Epithelial cell of proximal tubule (primary cell): ENCODE results near the gene IST1. TPM values are rescaled to one million over a fixed set of nuclear protein-coding genes. Genes with fewer than 3 reads are reported as not detected.

Source experiments
- DNase-seq: peaks from one replicate; pipeline ENCODE4 v3.0.0-alpha.2; 2011; ENCODE audit warnings: low read depth
- H3K4me3 ChIP-seq: 2 replicates; pipeline ENCODE4 v1.5.1; 2011; ENCODE audit warnings: low read depth, mild to moderate bottlenecking, low read length
- total RNA-seq: library from RNA; depleted of rRNA; stranded (reverse); fragments of >200 nt; gene quantifications from 2 replicates; pipeline ENCODE4 v1.2.3, GENCODE V29; 2015
- TF ChIP-seq, protein P1 (sequence below): conservative IDR thresholded peaks from 2 replicates; pipeline ENCODE4 v1.5.1; 2012; ENCODE audit warnings: low read depth, mild to moderate bottlenecking, low read length

Gene IST1
- total RNA-seq, 1 donor from 2014 or later, result 211 TPM

DNA sequence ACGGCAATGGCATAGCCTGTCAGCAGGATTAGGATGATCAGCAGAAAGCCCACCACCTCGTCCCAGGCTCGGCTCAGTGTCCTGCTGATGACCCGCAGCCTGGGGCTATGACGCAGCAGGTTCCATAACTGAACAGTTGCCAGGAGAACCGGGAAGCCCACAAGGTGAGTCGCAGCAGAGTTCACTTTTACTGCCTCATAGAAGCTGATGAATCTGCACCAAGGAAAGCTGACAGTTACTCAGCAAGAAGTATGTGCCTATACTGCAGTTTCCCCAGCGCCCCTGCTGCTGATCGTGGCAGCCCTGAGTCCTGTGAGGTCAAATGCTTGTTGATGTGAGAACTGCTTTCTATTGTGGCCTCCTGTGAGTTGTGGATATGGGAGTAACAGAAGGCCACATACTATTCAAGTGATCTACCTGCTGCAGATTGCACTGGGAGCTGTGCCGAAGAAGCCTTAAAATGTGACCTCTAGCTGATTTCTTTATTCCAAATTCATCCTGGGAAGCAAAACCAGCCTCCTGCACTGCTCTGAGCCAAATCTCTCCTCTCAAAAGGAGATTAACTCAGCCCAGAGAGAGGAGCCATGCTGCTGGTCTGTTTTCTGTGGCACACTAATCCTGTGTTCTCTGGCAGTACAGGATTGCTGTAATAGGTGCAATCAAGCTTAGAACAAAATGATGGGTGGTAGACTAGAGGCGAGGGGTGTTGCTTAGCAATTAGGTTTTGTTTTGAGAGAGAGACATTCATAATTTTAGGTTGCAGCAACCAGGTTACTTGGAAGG, 38.8 kb downstream of the IST1 start:
- peak; percentile 16 for DNase-seq

DNA sequence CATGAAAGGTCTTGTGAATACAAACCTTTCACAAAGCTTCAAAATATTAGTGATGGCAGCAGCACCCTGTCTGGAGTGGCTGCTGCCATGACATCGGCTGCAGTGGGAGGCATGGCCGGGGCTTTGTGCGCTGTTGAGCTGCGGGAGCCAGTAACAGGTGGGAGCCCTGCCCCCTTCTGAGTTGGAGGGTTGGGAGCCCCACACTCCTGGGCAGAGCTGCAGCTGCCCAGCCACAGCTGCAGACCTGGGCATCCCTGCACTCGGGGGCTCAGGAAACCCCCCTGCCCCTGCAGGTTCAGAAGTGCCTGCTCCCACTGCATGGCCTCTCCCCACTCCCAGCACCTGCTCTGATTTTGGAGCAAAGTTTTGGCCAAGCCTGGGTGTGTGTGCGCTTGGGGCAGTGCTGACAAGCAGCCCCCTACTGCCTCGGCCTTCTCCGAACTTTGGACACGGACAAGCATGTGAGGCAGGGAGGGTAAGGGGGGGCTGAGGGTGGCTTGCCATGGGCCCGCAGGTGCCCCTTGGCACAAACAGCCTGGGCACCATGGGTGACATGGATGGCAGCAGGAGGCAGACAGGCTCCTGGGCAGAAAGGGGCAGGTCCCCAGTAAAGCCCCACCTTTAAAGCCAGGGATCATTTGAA, 42.7 kb downstream of the IST1 start:
- TF ChIP-seq, protein P1, sequence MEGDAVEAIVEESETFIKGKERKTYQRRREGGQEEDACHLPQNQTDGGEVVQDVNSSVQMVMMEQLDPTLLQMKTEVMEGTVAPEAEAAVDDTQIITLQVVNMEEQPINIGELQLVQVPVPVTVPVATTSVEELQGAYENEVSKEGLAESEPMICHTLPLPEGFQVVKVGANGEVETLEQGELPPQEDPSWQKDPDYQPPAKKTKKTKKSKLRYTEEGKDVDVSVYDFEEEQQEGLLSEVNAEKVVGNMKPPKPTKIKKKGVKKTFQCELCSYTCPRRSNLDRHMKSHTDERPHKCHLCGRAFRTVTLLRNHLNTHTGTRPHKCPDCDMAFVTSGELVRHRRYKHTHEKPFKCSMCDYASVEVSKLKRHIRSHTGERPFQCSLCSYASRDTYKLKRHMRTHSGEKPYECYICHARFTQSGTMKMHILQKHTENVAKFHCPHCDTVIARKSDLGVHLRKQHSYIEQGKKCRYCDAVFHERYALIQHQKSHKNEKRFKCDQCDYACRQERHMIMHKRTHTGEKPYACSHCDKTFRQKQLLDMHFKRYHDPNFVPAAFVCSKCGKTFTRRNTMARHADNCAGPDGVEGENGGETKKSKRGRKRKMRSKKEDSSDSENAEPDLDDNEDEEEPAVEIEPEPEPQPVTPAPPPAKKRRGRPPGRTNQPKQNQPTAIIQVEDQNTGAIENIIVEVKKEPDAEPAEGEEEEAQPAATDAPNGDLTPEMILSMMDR, result no peak
- no peak for DNase-seq
- no peak overlapping the region for H3K4me3 ChIP-seq

More for the DNA sequence above, 38.8 kb downstream of the IST1 start:
- H3K4me3 ChIP-seq, result no peak overlapping the region
- TF ChIP-seq, protein P1, result no peak

GRCh38 chr16:71943887-71944286, 48.6 kb downstream of the IST1 start:
- TF ChIP-seq, protein P1, result no peak
- no peak for DNase-seq
- H3K4me3 ChIP-seq, result no peak overlapping the region

DNA sequence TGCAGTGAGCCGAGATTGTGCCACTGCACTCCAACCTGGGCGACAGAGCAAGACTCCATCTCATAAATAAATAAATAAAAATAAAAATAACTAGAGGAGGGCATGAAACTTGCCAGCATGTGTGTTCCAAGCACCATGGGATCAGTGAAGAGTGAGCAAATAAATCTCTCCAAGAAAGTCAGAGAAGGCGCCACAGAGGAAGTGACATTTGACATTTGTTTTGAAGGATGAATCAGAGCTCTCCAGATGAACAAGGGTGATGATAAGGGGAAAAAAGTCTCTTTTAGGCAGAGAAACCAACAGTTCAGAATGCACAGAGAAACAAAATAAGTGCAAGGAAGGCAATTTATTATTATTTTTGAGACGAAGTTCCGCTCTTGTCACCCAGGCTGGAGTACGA, 50.3 kb downstream of the IST1 start:
- DNase-seq, result no peak
- H3K4me3 ChIP-seq, result no peak overlapping the region
- TF ChIP-seq, protein P1, result no peak

DNA sequence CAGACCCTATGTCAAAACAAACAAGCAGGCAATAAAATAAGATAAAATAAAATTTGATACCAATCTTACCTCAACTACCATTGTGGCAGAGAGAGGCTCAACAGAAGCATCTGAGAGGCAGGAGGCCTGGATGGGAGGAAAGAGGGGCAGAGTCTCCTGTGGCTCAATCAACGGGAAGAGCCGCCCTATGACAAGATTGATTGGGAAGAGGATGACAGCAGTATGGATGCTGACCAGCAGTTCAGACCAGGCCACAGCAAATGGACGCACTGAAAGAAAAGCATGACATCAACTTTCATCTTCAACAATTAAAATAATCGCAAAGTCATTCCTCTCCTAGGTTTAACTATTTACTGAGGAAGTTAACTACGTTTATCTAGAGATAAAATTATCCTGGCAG, 57.5 kb downstream of the IST1 start:
- TF ChIP-seq, protein P1, result no peak
- no peak overlapping the region for H3K4me3 ChIP-seq
- DNase-seq, result no peak

DNA sequence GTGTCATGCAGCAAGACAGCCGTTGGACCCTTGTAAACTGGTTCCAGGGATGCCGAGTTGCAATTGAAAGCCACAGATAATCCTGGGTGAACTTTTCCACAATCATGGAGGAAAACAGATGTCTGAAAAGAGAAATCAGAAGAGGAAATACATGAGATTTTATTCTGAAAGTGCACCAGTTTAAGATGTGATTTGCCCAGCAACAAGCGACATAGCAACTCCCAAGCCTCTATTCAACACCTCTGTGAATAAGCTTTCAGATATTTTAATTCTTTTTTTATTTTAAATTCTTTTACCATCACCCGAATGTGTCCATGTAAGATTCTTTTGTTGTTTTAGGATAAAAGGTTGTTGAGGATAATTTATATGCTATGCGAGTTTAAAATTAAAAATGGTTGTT, 58.8 kb downstream of the IST1 start:
- TF ChIP-seq, protein P1, result no peak
- H3K4me3 ChIP-seq, result no peak overlapping the region

More for the DNA sequence above, 58.8 kb downstream of the IST1 start:
- no peak for DNase-seq
